WERI-Rb-1 (cell line): ENCODE results near the gene PRAC1.

Experiments used
- DNase-seq: peaks from one replicate; pipeline ENCODE4 v3.0.0-alpha.2; 2020
- H3K27ac ChIP-seq: fragments of 250-450 bp; sonication (Bioruptor Pico); 2 replicates; pipeline ENCODE4 v1.5.1; 2020; ENCODE audit warnings: mild to moderate bottlenecking, moderate library complexity
- H3K27me3 ChIP-seq: fragments of 250-450 bp; sonication (Bioruptor Pico); 2 replicates; pipeline ENCODE4 v1.5.1; 2021; ENCODE audit warnings: mild to moderate bottlenecking, low read depth, moderate library complexity; ENCODE audit not compliant: insufficient read depth, severe bottlenecking
- H3K36me3 ChIP-seq: fragments of 250-450 bp; sonication (Bioruptor Pico); 2 replicates; pipeline ENCODE4 v1.5.1; 2020; ENCODE audit warnings: mild to moderate bottlenecking, moderate library complexity
- H3K4me3 ChIP-seq: 2 replicates; pipeline ENCODE4 v1.5.1; 2011; ENCODE audit warnings: low read depth, mild to moderate bottlenecking, control low read depth, low read length
- H3K9me3 ChIP-seq: fragments of 250-450 bp; sonication (Bioruptor Pico); 2 replicates; pipeline ENCODE4 v1.5.1; 2021; ENCODE audit warnings: mild to moderate bottlenecking, moderate library complexity; ENCODE audit not compliant: severe bottlenecking
- TF ChIP-seq, protein P1 (sequence below): IDR thresholded peaks from 2 replicates; pipeline ENCODE4 v1.5.1; 2011; ENCODE audit warnings: low read depth, mild to moderate bottlenecking, control low read depth, inconsistent platforms, low read length

Gene PRAC1

DNA sequence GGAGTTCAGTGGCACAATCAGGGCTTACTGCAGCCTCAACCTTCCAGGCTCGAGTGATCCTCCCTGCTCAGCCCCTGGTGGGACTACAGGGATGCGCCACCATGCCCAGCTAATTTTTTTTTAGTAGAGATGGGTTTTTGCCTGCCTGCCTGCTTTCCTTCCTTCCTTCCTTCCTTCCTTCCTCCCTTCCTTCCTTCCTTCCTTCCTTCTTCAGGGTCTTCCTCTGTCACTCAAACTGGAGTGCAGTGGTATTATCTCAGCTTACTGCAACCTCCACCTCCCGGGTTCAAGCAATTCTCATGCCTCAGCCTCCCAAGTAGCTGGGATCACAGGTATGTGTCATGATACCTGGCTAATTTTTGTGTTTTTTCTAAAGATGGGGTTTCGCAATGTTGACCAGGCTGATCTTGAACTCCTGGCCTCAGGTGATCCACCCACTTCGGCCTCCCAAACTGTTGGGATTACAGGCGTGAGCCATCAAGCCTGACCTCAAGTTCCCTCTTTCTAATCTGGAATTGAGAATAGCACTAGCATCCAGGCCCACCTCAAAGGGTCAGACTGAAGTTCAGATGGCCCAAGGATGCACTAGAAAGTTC, 45.3 kb downstream of the PRAC1 start:
- H3K4me3 ChIP-seq = no peak overlapping the region
- H3K27me3 ChIP-seq = peaks cover 97% of the 10 kb centered on the region
- no peak overlapping the region for H3K27ac ChIP-seq
- no peaks in the 10 kb centered on the region for H3K9me3 ChIP-seq
- TF ChIP-seq, protein P1, sequence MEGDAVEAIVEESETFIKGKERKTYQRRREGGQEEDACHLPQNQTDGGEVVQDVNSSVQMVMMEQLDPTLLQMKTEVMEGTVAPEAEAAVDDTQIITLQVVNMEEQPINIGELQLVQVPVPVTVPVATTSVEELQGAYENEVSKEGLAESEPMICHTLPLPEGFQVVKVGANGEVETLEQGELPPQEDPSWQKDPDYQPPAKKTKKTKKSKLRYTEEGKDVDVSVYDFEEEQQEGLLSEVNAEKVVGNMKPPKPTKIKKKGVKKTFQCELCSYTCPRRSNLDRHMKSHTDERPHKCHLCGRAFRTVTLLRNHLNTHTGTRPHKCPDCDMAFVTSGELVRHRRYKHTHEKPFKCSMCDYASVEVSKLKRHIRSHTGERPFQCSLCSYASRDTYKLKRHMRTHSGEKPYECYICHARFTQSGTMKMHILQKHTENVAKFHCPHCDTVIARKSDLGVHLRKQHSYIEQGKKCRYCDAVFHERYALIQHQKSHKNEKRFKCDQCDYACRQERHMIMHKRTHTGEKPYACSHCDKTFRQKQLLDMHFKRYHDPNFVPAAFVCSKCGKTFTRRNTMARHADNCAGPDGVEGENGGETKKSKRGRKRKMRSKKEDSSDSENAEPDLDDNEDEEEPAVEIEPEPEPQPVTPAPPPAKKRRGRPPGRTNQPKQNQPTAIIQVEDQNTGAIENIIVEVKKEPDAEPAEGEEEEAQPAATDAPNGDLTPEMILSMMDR = no peak
- H3K36me3 ChIP-seq = no peaks in the 10 kb centered on the region
- no peak for DNase-seq

DNA sequence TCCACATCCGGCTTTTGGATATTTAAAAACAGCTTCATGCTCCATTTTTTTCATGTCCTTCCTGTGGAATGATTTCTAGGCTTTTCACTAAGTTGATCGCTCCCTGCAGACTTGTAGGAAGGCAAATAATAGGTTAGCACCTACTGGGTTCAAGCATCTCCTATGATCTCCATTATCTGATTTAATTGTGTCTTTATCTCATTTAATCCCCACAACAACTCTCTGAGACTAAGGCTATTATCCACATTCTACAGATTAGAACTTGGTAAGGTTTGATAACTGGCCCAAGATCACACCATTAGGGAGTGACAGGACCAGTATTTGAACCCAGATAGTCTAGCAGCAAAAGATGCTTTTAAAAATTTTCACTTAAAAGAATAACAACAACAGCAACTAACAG, 50.0 kb downstream of the PRAC1 start:
- peaks cover 2% of the 10 kb centered on the region for H3K9me3 ChIP-seq
- H3K27ac ChIP-seq = no peak overlapping the region
- DNase-seq = no peak
- H3K27me3 ChIP-seq = peaks cover 94% of the 10 kb centered on the region
- H3K36me3 ChIP-seq = no peaks in the 10 kb centered on the region
- H3K4me3 ChIP-seq = no peak overlapping the region
- TF ChIP-seq, protein P1 = no peak
